Measurements from ENCODE around the gene ITGA11.
A peak's percentile ranks its signal among the peaks of the same experiment; 100 is the strongest.

ITGA11 gene

GRCh38 chr15:68265081-68265480, 166.9 kb downstream of the ITGA11 start:
- no peak for DNase-seq (ENCODE audit: low spot score)

GRCh38 chr15:68264282-68264681, 167.7 kb downstream of the ITGA11 start:
- no peak for DNase-seq (ENCODE audit: low spot score)

GRCh38 chr15:68262514-68263356, 169.2 kb downstream of the ITGA11 start:
- DNase-seq (ENCODE audit: low spot score): no peak

- no peak for DNase-seq (ENCODE audit: low spot score)
These were observed 170.0 kb downstream of the ITGA11 start for GRCh38 chr15:68261980-68262379.

DNA sequence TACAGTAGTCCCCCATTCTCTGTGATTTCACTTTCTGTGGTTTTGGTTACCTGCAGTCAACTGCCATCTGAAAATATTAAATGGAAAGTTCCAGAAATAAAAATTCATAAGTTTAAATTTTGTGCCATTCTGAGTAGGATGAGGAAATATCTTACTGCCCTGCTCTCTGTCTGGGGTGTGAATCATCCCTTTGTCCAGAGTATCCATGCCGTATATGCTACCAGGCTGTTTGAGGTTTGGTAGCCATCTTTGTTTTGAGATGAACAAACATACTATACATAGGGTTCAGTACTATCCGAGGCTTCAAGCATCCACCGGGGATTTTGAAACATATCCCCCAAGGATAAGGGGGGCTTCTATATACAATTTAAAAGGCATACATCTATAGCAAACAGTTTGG, 170.7 kb downstream of the ITGA11 start:
- DNase-seq (ENCODE audit: low spot score): no peak

GRCh38 chr15:68259883-68260282, 172.1 kb downstream of the ITGA11 start:
- DNase-seq (ENCODE audit: low spot score): no peak

GRCh38 chr15:68258692-68259091, 173.3 kb downstream of the ITGA11 start:
- DNase-seq (ENCODE audit: low spot score): no peak

GRCh38 chr15:68256675-68257450, 175.1 kb downstream of the ITGA11 start:
- peak; percentile 43 for DNase-seq (ENCODE audit: low spot score)

- DNase-seq (ENCODE audit: low spot score): peak; percentile 79
These were observed 178.9 kb downstream of the ITGA11 start for GRCh38 chr15:68252925-68253534.

GRCh38 chr15:68249058-68249713, 182.8 kb downstream of the ITGA11 start:
- DNase-seq (ENCODE audit: low spot score): no peak

Data from kidney capillary endothelial cell (primary cell).